BJ (cell line): ENCODE results near the gene DDAH2. TPM values are rescaled to one million over a fixed set of nuclear protein-coding genes. Genes with fewer than 3 reads are reported as not detected.

ENCODE experiments used
- CTCF ChIA-PET: fragments of 350-600 bp; formaldehyde crosslinking; extraction: SDS; loops from one replicate; lab custom pipeline; 2021; ENCODE audit warnings: antibody characterized with exemption, inconsistent platforms; lab: Yijun Ruan, JAX
- POLR2A ChIA-PET: fragments of 300-600 bp; sonication (Branson Sonifier 250); formaldehyde crosslinking; extraction: SDS; loops from one replicate; lab custom pipeline; 2021; ENCODE audit warnings: antibody characterized with exemption; lab: Charles Lee
- DNase-seq: peaks from one replicate; pipeline ENCODE4 v3.0.0-alpha.2; 2011; ENCODE audit warnings: low read depth
- H3K27me3 ChIP-seq: 2 replicates; pipeline ENCODE4 v1.6.0; 2011; ENCODE audit warnings: low read length; ENCODE audit not compliant: control insufficient read depth, insufficient read depth
- H3K36me3 ChIP-seq: 2 replicates; pipeline ENCODE4 v1.5.1; 2011; ENCODE audit warnings: low read length; ENCODE audit not compliant: control insufficient read depth, insufficient read depth
- H3K4me3 ChIP-seq: 2 replicates; pipeline ENCODE4 v1.5.1; 2011; ENCODE audit warnings: low read depth, mild to moderate bottlenecking, control low read depth, low read length
- polyA plus RNA-seq: library from polyadenylated mRNA; depleted of rRNA; stranded (reverse); fragments of >200 nt; gene quantifications from 2 replicates; pipeline ENCODE4 v1.2.3, GENCODE V29; 2011
- TF ChIP-seq, protein P1 (sequence below): IDR thresholded peaks from 2 replicates; pipeline ENCODE4 v1.5.1; 2011; ENCODE audit warnings: low read depth, mild to moderate bottlenecking, control low read depth, inconsistent platforms, low read length, moderate library complexity; ENCODE audit not compliant: insufficient read depth

The DDAH2 gene
- polyA plus RNA-seq, 1 experiment, result 69.5 TPM

DNA sequence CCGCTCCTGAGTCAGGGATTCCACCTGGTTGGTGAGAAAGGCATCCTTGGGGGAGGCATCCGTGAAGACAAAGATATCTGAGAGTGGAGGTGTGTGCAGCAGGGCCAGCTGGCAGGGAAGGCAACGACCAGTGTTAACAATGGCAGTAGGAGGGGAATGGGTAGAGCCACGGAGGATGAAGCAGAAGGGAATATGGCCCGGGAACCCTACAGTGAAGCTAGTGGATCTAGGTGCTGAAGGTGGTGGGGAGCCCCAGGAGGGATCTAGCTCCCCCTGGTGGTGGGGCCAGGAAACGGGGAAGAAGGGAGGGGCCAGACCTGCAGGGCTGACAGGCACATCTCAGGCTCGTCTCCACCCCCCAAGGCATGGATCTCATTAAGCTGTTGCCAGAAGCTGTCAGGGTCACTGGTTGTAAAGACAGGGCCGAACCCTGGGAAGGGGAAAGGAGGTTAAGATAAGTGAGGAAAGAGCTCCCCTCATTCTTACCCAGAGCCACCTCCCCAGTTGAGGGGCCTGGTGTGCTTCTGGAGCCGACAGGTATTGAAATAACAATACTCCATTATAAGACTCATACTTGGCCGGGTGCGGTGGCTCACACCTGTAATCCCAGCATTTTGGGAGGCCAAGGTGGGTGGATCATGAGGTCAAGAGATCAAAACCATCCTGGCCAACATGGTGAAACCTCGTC lies 40.7 kb upstream of the DDAH2 start:
- ChIA-PET CTCF (interaction anchor here (0.5 to 3.3 kb wide), 28 partner anchors 10 to 109 kb away, joined by 3 to 35 read pairs (median 6); partner anchors contain the start of genes C6orf47, CLIC1, DDAH2 and HSPA1A), POLR2A (interaction anchor here (0.6 to 0.7 kb wide), 2 partner anchors 33 to 64 kb away, joined by 3 read pairs; no protein-coding TSS in a partner anchor)
- no peaks in the 10 kb centered on the region for H3K27me3 ChIP-seq
- H3K36me3 ChIP-seq, result no peaks in the 10 kb centered on the region
- DNase-seq, result no peak
- TF ChIP-seq, protein P1, sequence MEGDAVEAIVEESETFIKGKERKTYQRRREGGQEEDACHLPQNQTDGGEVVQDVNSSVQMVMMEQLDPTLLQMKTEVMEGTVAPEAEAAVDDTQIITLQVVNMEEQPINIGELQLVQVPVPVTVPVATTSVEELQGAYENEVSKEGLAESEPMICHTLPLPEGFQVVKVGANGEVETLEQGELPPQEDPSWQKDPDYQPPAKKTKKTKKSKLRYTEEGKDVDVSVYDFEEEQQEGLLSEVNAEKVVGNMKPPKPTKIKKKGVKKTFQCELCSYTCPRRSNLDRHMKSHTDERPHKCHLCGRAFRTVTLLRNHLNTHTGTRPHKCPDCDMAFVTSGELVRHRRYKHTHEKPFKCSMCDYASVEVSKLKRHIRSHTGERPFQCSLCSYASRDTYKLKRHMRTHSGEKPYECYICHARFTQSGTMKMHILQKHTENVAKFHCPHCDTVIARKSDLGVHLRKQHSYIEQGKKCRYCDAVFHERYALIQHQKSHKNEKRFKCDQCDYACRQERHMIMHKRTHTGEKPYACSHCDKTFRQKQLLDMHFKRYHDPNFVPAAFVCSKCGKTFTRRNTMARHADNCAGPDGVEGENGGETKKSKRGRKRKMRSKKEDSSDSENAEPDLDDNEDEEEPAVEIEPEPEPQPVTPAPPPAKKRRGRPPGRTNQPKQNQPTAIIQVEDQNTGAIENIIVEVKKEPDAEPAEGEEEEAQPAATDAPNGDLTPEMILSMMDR, result peak; percentile 91
- no peak overlapping the region for H3K4me3 ChIP-seq

DNA sequence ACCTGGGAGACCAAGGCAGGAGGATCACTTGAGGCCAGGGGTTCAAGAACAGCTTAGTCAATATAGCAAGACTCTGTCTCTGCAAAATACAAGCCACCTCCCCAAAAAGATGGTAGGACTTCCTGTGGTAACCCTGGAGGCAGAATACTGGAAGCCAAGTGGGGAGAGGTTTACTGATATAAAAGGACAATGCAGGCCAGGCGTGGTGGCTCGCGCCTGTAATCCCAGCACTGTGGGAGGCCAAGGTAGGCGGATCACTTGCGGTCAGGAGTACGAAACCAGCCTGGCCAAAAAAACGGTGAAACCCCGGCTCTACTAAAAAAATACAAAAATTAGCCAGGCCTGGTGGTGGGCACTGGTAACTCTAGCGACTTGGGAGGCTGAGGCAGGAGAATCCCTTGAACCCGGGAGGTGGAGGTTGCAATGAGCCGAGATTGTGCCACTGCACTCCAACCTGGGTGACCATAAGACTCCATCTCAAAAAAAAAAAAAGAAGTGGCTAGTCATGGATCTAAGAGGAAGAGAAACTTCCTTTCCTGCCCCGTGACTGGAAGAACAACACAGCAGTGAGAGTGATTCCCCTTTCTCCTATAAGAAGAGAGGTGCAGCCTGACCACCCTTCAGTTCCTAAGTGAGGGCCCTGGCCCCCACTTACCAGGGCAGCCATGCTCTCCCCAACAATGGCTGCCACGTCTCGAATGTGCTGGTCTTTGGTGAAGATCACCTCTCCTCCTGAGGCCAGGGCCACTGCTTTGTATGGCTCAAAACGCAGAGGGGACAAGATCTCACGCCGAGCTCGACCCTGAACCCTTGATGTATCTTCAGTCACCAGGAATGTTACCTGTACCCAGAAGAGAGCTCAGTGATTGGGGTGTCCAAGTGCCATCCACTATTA lies 39.5 kb upstream of the DDAH2 start:
- Histone ChIP-seq H3K27me3 (no peaks in the 10 kb centered on the region), H3K4me3 (no peak overlapping the region), H3K36me3 (no peaks in the 10 kb centered on the region)
- CTCF ChIA-PET, result interaction anchor here (1.1 to 3.3 kb wide), 11 partner anchors 10 to 57 kb away, joined by 4 to 35 read pairs (median 12); partner anchors contain the start of genes CLIC1, DDAH2, MPIG6B and MSH5
- TF ChIP-seq, protein P1, result no peak
- no peak for DNase-seq
- POLR2A ChIA-PET, result no interaction called here

DNA sequence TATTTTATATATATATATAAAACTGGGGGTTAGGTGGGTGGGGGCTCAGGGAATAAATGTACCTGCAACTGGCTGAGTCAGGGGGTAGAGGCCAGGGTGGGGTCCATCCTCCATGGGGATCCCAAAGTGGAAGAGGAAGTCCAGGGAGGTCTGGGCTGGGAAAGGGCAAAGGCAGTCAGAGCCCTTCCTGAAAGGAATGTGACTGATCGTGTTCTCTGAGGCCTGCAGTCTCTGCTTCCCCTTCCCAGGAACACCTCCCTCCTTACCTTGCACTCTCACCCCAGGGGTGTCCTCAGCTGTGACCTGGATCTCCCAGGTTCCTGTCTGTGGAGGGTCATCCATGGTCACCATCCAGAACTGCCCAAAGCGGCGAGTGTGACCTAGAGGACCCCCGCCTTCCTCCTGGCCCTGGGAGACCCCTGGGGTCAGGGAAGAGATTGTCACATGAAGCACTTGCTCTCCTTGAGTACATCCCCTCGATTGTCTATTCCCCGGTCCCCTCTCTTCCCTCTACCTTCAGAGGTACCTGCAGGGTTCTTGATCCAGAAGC lies 38.1 kb upstream of the DDAH2 start:
- Histone ChIP-seq H3K4me3 (no peak overlapping the region), H3K27me3 (no peaks in the 10 kb centered on the region), H3K36me3 (no peaks in the 10 kb centered on the region)
- TF ChIP-seq, protein P1, result no peak
- no peak for DNase-seq
- ChIA-PET POLR2A (no interaction called here), CTCF (no interaction called here)

DNA sequence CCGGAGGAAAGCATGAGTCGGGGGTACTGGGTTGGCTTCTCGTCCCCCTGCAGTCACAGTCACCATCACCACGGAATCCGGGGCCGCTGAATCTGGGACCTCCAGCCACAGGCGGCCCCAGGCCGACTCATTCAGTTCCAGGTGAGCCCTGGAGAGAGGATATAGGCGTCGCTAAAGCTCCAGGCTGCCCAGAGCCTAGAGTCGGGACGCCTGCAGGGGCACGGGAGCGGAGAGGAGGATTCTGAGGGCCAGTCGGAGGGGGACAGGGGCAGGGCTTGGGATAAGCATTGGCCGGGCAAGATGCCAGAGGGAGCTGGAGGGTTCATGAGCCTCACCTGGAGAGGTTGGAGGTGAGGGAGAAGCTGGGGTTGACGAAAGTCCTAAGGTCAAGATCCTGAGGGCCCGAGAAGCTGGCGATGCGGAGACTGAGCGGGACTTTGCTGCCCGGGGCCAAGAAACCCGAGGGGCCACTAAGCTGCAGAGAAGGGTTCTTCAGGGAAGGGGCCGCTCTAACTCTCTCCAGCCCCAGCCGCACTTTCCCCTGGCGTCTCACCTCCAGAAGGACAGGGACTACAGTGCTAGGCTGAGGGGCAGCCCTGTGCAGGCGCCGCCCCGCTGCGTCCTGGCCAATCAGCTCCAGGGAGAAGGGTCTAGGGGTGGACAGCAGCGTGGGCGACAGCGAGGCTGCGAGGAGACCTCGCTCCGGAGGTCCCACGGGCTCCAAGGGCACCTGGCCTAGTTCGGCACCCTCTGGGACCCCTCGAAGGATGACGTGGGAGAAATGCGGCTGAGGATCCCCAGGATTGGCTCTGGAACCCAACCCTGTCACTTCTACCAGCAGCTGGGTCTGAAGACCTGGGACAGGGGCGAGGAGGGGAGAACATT lies 37.1 kb upstream of the DDAH2 start:
- H3K36me3 ChIP-seq, result no peaks in the 10 kb centered on the region
- no peak for DNase-seq
- POLR2A ChIA-PET, result no interaction called here
- no peaks in the 10 kb centered on the region for H3K27me3 ChIP-seq
- peak overlapping the region; percentile 30 for H3K4me3 ChIP-seq
- TF ChIP-seq, protein P1, result 0 out of 2 replicates have a peak, but pooled peaks have one; percentile 5
- CTCF ChIA-PET, result interaction anchor here (1.0 to 1.6 kb wide), 5 partner anchors 19 to 85 kb away, joined by 3 to 4 read pairs (median 4); partner anchors contain the start of genes CLIC1 and LY6G5C
